Measurements from ENCODE around the gene NDNF. TPM values are rescaled to one million over a fixed set of nuclear protein-coding genes. Genes with fewer than 3 reads are reported as not detected.

The NDNF gene
- total RNA-seq, 4 donors from 2014 or later: 1.6 to 5.4 (median 4.5) TPM

DNA sequence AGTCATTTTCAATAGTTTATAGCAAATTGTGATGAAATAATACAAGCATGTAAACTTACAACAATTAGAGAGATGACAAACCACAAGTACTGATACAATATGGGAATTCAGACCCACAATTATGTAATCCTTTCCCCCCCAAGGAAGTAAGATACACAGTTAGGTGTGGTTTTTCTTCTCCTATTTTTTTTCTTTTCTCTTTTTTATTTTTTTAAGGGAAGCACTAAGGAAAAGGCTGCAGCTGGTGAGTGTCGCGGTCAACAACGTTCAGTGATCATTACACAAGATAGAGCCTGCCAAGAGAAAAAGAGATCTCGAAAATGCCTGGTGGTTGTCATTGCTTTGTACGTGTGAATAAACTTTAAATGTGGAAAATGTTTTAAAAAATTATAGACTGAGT lies 9.8 kb downstream of the NDNF start:
- Histone ChIP-seq H3K4me1 (no peaks in the 10 kb centered on the region), H3K27me3 (no peaks in the 10 kb centered on the region), H3K9me3 (no peaks in the 10 kb centered on the region), H3K27ac (no peak overlapping the region), H3K4me3 (no peak overlapping the region), H3K36me3 (no peaks in the 10 kb centered on the region)
- no peak for DNase-seq (ENCODE audit: low spot score in 2 of 2)
- TF ChIP-seq POLR2AphosphoS5 (IDR thresholded peaks at IDR 0.05): no peak
- TF ChIP-seq POLR2A (IDR thresholded peaks at IDR 0.05): no peak
- TF ChIP-seq EP300 (IDR thresholded peaks at IDR 0.05): no peak
- TF ChIP-seq, protein P1, sequence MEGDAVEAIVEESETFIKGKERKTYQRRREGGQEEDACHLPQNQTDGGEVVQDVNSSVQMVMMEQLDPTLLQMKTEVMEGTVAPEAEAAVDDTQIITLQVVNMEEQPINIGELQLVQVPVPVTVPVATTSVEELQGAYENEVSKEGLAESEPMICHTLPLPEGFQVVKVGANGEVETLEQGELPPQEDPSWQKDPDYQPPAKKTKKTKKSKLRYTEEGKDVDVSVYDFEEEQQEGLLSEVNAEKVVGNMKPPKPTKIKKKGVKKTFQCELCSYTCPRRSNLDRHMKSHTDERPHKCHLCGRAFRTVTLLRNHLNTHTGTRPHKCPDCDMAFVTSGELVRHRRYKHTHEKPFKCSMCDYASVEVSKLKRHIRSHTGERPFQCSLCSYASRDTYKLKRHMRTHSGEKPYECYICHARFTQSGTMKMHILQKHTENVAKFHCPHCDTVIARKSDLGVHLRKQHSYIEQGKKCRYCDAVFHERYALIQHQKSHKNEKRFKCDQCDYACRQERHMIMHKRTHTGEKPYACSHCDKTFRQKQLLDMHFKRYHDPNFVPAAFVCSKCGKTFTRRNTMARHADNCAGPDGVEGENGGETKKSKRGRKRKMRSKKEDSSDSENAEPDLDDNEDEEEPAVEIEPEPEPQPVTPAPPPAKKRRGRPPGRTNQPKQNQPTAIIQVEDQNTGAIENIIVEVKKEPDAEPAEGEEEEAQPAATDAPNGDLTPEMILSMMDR (IDR thresholded peaks at IDR 0.05): no peak
- WGBS: 20% methylated on average over 5 of the region's 5 CpGs

DNA sequence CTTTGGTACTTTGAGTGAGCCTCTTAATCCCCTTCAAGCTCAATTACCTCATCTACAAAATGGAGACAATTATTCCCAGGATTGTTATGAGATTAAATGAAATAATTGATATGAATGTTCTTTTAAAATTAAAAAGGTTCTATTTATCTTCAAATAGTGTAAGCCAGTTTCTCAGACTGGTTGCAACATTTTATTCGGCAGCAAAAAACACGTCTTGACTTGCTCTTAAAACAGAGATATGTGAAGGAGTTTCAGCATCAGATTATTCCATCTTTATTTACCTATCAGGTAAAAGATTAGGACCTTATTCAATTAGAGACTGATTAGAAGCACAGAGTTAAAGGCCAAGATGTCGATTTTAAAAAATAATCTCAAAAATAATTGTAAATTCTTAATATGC lies 10.5 kb downstream of the NDNF start:
- WGBS: 63% methylated on average over 3 of the region's 3 CpGs
- Histone ChIP-seq H3K4me1 (no peaks in the 10 kb centered on the region), H3K4me3 (no peak overlapping the region), H3K9me3 (no peaks in the 10 kb centered on the region), H3K27ac (no peak overlapping the region), H3K27me3 (no peaks in the 10 kb centered on the region), H3K36me3 (no peaks in the 10 kb centered on the region)
- no peak for DNase-seq (ENCODE audit: low spot score in 2 of 2)
- TF ChIP-seq, protein P1 (IDR thresholded peaks at IDR 0.05): no peak
- TF ChIP-seq EP300 (IDR thresholded peaks at IDR 0.05): no peak

DNA sequence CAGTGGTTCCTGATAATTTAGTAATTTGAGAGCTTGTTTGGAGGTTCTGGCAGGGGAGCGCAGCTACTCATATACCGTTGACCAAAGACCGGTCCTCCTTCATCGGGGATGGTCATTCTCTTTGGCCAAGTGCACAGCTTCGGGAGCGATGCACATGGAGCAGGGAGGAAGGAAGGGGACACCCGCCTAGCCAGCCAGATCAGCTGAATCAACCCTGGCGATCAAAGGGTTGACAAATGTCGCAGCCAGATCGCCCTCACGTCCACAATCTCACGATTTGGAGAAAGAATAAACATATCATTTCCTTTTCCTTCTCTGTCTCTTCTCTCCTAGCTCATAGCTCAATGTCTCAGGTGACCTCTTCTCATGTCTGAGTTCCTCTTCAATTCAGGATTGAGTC lies 11.1 kb downstream of the NDNF start:
- WGBS: 94% methylated on average over 12 of the region's 12 CpGs
- Histone ChIP-seq H3K36me3 (no peaks in the 10 kb centered on the region), H3K4me3 (no peak overlapping the region), H3K4me1 (no peaks in the 10 kb centered on the region), H3K27me3 (no peaks in the 10 kb centered on the region), H3K9me3 (no peaks in the 10 kb centered on the region), H3K27ac (no peak overlapping the region)
- TF ChIP-seq EP300 (IDR thresholded peaks at IDR 0.05) (no peak), POLR2A (IDR thresholded peaks at IDR 0.05) (no peak), POLR2AphosphoS5 (IDR thresholded peaks at IDR 0.05) (no peak)
- TF ChIP-seq, protein P1 (IDR thresholded peaks at IDR 0.05): no peak
- no peak for DNase-seq (ENCODE audit: low spot score in 2 of 2)

DNA sequence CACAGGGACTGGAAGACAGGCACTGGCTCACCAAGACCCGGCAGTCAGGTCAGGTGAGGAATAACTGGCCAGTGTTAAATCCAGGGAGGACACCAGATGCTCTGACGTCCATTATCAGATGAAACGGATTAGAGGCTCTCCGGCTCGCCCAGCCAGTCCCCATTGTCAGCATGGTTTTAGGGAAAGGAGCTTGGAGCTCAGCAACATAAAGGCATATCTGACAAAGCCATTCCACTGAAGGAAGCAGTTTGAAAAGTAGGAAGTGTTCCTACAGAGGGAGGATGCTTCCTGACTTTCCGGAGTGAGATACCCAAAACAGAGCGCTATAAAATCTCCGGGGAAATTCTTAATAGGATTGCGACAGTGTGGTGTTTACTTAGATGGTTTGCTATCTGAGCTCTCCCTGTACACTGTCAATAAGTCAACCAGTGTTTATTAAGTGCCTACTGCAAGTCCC lies 14.8 kb downstream of the NDNF start:
- no peaks in the 10 kb centered on the region for H3K9me3 ChIP-seq
- H3K27ac ChIP-seq: no peak overlapping the region
- DNase-seq (ENCODE audit: low spot score in 2 of 2): no peak
- 62% methylated on average over 9 of the region's 9 CpGs for WGBS
- no peak overlapping the region for H3K4me3 ChIP-seq
- H3K27me3 ChIP-seq: no peaks in the 10 kb centered on the region
- TF ChIP-seq POLR2AphosphoS5 (IDR thresholded peaks at IDR 0.05) (no peak), EP300 (IDR thresholded peaks at IDR 0.05) (no peak), POLR2A (IDR thresholded peaks at IDR 0.05) (no peak)
- TF ChIP-seq, protein P1 (IDR thresholded peaks at IDR 0.05): no peak
- no peaks in the 10 kb centered on the region for H3K4me1 ChIP-seq
- no peaks in the 10 kb centered on the region for H3K36me3 ChIP-seq

DNA sequence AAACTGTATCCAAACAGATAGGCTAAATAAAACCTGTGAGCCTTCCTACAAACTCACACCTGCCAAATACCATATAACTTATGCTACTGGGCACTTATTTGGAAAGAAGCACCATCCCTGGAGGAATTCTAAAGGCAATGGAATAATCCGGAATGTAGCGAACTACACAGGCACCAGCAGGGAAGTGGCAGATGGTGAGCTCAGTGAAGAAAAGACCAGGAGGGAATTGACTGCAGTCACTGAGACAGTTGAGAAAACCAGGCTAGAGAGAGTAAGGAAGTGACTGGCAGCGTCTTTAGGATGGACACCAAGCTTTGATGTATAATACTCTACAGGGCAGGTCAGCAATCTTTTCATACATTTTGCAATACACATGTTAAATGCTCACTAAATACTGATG lies 16.3 kb downstream of the NDNF start:
- no peaks in the 10 kb centered on the region for H3K36me3 ChIP-seq
- 84% methylated on average over 3 of the region's 3 CpGs for WGBS
- H3K27ac ChIP-seq: no peak overlapping the region
- TF ChIP-seq EP300 (IDR thresholded peaks at IDR 0.05) (no peak), POLR2AphosphoS5 (IDR thresholded peaks at IDR 0.05) (no peak), POLR2A (IDR thresholded peaks at IDR 0.05) (no peak)
- TF ChIP-seq, protein P1 (IDR thresholded peaks at IDR 0.05): no peak
- no peaks in the 10 kb centered on the region for H3K9me3 ChIP-seq
- H3K27me3 ChIP-seq: no peaks in the 10 kb centered on the region
- H3K4me3 ChIP-seq: no peak overlapping the region
- no peaks in the 10 kb centered on the region for H3K4me1 ChIP-seq
- DNase-seq (ENCODE audit: low spot score in 2 of 2): no peak

Data from suprapubic skin (tissue), 4 donors.